Measurements from ENCODE around the gene CNR1.

DNA sequence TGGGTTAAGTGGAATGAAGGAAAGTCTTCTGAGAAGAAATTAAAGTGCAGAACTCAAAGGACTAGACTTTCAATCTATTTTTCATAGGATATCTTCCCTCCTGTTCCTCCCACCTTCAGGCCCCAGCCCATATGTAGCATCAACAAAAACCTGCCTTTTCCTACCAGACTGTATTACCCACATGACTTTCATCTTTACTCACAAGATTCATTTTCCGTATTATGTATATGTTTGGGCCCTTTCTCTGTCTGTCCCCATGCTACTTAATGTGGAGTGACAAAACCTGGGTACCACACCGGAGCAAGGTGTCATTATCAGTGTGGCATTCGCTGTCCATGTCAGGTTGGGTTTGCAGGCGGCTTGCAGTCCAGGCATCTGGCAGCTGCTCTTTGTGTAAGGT is 18.8 kb upstream of the CNR1 start:
- TF ChIP-seq, protein P1, sequence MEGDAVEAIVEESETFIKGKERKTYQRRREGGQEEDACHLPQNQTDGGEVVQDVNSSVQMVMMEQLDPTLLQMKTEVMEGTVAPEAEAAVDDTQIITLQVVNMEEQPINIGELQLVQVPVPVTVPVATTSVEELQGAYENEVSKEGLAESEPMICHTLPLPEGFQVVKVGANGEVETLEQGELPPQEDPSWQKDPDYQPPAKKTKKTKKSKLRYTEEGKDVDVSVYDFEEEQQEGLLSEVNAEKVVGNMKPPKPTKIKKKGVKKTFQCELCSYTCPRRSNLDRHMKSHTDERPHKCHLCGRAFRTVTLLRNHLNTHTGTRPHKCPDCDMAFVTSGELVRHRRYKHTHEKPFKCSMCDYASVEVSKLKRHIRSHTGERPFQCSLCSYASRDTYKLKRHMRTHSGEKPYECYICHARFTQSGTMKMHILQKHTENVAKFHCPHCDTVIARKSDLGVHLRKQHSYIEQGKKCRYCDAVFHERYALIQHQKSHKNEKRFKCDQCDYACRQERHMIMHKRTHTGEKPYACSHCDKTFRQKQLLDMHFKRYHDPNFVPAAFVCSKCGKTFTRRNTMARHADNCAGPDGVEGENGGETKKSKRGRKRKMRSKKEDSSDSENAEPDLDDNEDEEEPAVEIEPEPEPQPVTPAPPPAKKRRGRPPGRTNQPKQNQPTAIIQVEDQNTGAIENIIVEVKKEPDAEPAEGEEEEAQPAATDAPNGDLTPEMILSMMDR (IDR thresholded peaks at IDR 0.05) = no peak
- TF ChIP-seq POLR2A (IDR thresholded peaks at IDR 0.05) = no peak

Data from sigmoid colon (tissue), 3 donors.